DOHH2 (cell line): Measurements from ENCODE around the gene B3GALT6.

Experiments
- H3F3A ChIP-seq: fragments of 200-600 bp; sonication (generic), shearing (Covaris generic); 2 replicates; pipeline ENCODE4 v1.6.0; 2016; ENCODE audit warnings: antibody characterized with exemption, mild to moderate bottlenecking; ENCODE audit not compliant: control insufficient read depth, insufficient read depth
- H3K27ac ChIP-seq: fragments of 200-600 bp; sonication (generic); 2 replicates; pipeline ENCODE4 v1.5.1; 2014; ENCODE audit warnings: low read depth, mild to moderate bottlenecking, low read length, moderate library complexity
- H3K27me3 ChIP-seq: fragments of 200-600 bp; sonication (generic); 2 replicates; pipeline ENCODE4 v1.6.1; 2014; ENCODE audit warnings: mild to moderate bottlenecking, low read length, mixed read lengths; ENCODE audit not compliant: control insufficient read depth
- H3K36me3 ChIP-seq: fragments of 200-600 bp; sonication (generic); 2 replicates; pipeline ENCODE4 v1.6.1; 2014; ENCODE audit warnings: mild to moderate bottlenecking, low read length, moderate library complexity, mixed read lengths; ENCODE audit not compliant: control insufficient read depth
- H3K4me1 ChIP-seq: fragments of 200-600 bp; sonication (generic); 2 replicates; pipeline ENCODE4 v1.6.1; 2014; ENCODE audit warnings: mild to moderate bottlenecking, low read length, mixed read lengths; ENCODE audit not compliant: control insufficient read depth
- H3K4me2 ChIP-seq: fragments of 200-600 bp; sonication (generic); 2 replicates; pipeline ENCODE4 v1.6.0; 2014; ENCODE audit warnings: mild to moderate bottlenecking, low read length, moderate library complexity
- H3K4me3 ChIP-seq: fragments of 200-600 bp; sonication (generic); 2 replicates; pipeline ENCODE4 v1.5.1; 2014; ENCODE audit warnings: mild to moderate bottlenecking, low read length, mixed read lengths
- H3K79me2 ChIP-seq: fragments of 200-600 bp; sonication (generic); 2 replicates; pipeline ENCODE4 v1.6.1; 2014; ENCODE audit warnings: mild to moderate bottlenecking, low read length, mixed read lengths; ENCODE audit not compliant: control insufficient read depth
- H3K9me2 ChIP-seq: fragments of 200-600 bp; sonication (generic); replicated peaks from 2 replicates; pipeline ENCODE4 v1.6.1; 2014; ENCODE audit warnings: mild to moderate bottlenecking, low read length, mixed read lengths; ENCODE audit not compliant: control insufficient read depth
- H3K9me3 ChIP-seq: fragments of 200-600 bp; sonication (generic); 2 replicates; pipeline ENCODE4 v1.6.1; 2014; ENCODE audit warnings: antibody characterized with exemption, low read length, mixed read lengths; ENCODE audit not compliant: control insufficient read depth, insufficient read depth
- H4K20me1 ChIP-seq: fragments of 200-600 bp; sonication (generic); 2 replicates; pipeline ENCODE4 v1.6.0; 2014; ENCODE audit warnings: low read depth, mild to moderate bottlenecking, antibody characterized with exemption, low read length, moderate library complexity; ENCODE audit not compliant: control insufficient read depth, insufficient read depth
- EZH2phosphoT487 ChIP-seq: fragments of 200-600 bp; sonication (generic); IDR thresholded peaks from 2 replicates; pipeline ENCODE4 v1.6.1; 2017; ENCODE audit warnings: borderline replicate concordance, mild to moderate bottlenecking, antibody characterized with exemption, low read length, moderate library complexity, mixed read lengths
- TF ChIP-seq, protein P1 (sequence below): fragments of 200-600 bp; sonication (generic); IDR thresholded peaks from one replicate; pipeline ENCODE4 v1.5.1; 2014; ENCODE audit warnings: antibody characterized with exemption, mild to moderate bottlenecking, low read depth, low read length; ENCODE audit not compliant: poor library complexity, severe bottlenecking

The B3GALT6 gene

DNA sequence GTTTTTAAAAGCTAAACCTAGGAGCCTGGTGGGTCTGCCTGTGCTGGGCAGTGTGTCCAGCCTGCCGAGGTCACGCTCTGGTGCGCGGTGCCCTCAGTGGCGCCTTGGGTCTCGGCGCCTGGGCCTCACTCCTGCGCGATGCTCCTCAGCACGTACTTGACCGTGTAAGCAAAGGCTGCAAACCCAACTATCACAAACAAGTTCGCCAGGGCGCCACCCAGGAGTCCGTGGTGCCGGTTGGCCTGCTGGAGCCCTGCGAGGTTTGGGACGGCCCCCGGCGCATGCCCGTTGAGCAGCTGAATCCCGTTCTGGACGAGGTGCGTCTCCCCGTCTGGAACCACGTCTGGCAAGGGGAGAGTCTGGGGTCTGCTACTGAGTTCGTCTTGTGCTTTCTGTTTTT is 23.0 kb downstream of the B3GALT6 start:
- Histone ChIP-seq H3K36me3 (peaks cover 53% of the 10 kb centered on the region), H3K27me3 (no peaks in the 10 kb centered on the region), H4K20me1 (no peaks in the 10 kb centered on the region), H3K9me3 (no peaks in the 10 kb centered on the region), H3K4me3 (no peak overlapping the region), H3K27ac (no peak overlapping the region), H3K4me1 (peaks cover 20% of the 10 kb centered on the region), H3F3A (no peaks in the 10 kb centered on the region), H3K4me2 (no peak overlapping the region), H3K9me2 (no peaks in the 10 kb centered on the region), H3K79me2 (peaks cover 16% of the 10 kb centered on the region)
- TF ChIP-seq, protein P1, sequence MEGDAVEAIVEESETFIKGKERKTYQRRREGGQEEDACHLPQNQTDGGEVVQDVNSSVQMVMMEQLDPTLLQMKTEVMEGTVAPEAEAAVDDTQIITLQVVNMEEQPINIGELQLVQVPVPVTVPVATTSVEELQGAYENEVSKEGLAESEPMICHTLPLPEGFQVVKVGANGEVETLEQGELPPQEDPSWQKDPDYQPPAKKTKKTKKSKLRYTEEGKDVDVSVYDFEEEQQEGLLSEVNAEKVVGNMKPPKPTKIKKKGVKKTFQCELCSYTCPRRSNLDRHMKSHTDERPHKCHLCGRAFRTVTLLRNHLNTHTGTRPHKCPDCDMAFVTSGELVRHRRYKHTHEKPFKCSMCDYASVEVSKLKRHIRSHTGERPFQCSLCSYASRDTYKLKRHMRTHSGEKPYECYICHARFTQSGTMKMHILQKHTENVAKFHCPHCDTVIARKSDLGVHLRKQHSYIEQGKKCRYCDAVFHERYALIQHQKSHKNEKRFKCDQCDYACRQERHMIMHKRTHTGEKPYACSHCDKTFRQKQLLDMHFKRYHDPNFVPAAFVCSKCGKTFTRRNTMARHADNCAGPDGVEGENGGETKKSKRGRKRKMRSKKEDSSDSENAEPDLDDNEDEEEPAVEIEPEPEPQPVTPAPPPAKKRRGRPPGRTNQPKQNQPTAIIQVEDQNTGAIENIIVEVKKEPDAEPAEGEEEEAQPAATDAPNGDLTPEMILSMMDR, result no peak

DNA sequence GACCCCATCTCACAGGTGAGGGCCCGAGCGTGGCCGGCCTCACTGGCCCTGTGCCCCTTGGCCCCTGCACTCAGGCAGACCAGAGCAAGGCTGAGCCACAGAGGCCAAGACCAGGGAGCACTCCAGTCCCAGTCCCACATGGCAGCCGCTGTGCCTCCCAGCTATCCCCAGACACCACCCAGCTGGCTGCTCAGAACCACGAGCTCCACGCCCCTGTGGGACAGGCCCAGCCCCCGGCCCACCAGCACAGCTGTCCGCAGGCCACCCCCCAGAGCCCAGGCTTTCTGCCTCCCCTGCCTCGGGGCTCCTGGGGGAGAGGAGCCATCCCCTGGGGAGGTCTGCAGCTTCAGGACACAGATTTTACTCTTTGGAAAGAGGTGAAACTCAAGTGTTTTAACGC is 23.6 kb downstream of the B3GALT6 start:
- peaks cover 57% of the 10 kb centered on the region for H3K36me3 ChIP-seq
- no peaks in the 10 kb centered on the region for H3K9me3 ChIP-seq
- no peaks in the 10 kb centered on the region for H3K27me3 ChIP-seq
- H4K20me1 ChIP-seq, result no peaks in the 10 kb centered on the region
- 0 out of 2 replicates have a peak, but pooled peaks cover 1% of the 10 kb centered on the region for H3F3A ChIP-seq
- H3K4me3 ChIP-seq, result no peak overlapping the region
- H3K27ac ChIP-seq, result no peak overlapping the region
- peaks cover 17% of the 10 kb centered on the region for H3K79me2 ChIP-seq
- peaks cover 23% of the 10 kb centered on the region for H3K4me1 ChIP-seq
- TF ChIP-seq EZH2phosphoT487, result no peak
- TF ChIP-seq, protein P1, result no peak
- H3K4me2 ChIP-seq, result no peak overlapping the region
- no peaks in the 10 kb centered on the region for H3K9me2 ChIP-seq

DNA sequence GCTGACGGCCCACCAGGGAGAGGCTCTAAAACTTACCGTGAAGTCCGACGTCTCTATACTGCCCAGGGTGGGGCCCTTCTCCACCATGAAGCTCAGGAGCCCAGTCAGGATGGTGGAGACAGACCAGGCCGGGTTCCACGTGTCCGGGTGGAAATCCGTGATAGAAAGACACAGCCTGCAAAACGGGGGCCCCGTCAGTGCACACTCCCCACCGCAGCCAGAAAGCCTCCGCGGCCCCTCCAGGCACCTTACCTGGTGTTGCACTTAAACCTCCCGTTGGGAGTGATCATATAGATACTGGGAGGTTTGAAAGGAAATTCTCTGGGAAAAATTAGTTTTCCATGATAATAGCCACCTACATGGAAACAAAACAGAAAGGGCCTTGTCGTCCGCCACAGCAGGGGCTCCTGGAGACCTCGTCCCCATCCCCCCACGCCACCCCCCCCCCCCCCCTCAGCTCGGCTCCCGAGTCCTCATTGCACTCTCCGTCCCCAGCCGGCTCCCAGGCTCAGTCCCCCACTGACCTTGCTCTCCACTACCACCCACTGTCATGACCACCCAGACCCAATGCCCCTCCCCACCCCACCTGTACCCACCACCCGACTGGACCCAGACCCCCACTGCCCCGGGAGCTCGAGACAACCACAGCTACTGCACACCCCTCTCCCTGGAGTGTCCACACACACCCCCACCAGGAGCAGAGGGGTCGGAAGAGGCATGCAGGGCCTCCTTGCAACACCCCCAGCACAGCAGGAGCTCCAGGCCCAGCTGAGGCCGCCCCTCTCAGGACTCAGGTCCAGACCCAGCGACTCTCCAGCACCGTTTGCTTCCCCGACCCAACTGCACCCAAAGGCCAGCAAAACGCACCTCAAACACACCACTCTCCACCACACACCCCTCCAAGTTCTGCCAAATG is 25.2 kb downstream of the B3GALT6 start:
- peaks cover 68% of the 10 kb centered on the region for H3K36me3 ChIP-seq
- H3K4me2 ChIP-seq, result no peak overlapping the region
- no peak overlapping the region for H3K27ac ChIP-seq
- TF ChIP-seq, protein P1, result no peak
- H3K27me3 ChIP-seq, result no peaks in the 10 kb centered on the region
- H3K9me3 ChIP-seq, result no peaks in the 10 kb centered on the region
- H3K9me2 ChIP-seq, result no peaks in the 10 kb centered on the region
- H3K4me1 ChIP-seq, result peaks cover 19% of the 10 kb centered on the region
- no peak overlapping the region for H3K4me3 ChIP-seq
- peaks cover 22% of the 10 kb centered on the region for H3K79me2 ChIP-seq
- 0 out of 2 replicates have a peak, but pooled peaks cover 3% of the 10 kb centered on the region for H3F3A ChIP-seq
- H4K20me1 ChIP-seq, result no peaks in the 10 kb centered on the region
